ENCODE data around the gene MRPL23.

MRPL23 gene

GRCh38 chr11:1922481-1923081 is 24.6 kb upstream of the MRPL23 start:
- Histone ChIP-seq H3K9me3 (ENCODE audit: control insufficient read depth in 2 of 2, low read length in 2 of 2) (no peaks in the 10 kb centered on the region), H3K27me3 (ENCODE audit: control insufficient read depth in 2 of 2, insufficient read depth in 2 of 2, low read length in 2 of 2) (no peaks in the 10 kb centered on the region), H3K9ac (ENCODE audit: low read depth in 1 of 2, low read length in 2 of 2) (no peak overlapping the region), H3K36me3 (ENCODE audit: control insufficient read depth in 2 of 2, insufficient read depth in 2 of 2, low read length in 2 of 2) (no peaks in the 10 kb centered on the region), H3K4me3 (ENCODE audit: low read length in 2 of 2) (no peak overlapping the region), H3K4me1 (ENCODE audit: control insufficient read depth in 2 of 2, insufficient read depth in 2 of 2, low read length in 2 of 2) (no peaks in the 10 kb centered on the region), H3K27ac (ENCODE audit: low read depth in 2 of 2, low read length in 2 of 2) (no peak overlapping the region)

GRCh38 chr11:1923201-1923956 is 23.8 kb upstream of the MRPL23 start:
- H3K4me3 ChIP-seq (ENCODE audit: low read length in 2 of 2) = no peak overlapping the region
- H3K27me3 ChIP-seq (ENCODE audit: control insufficient read depth in 2 of 2, insufficient read depth in 2 of 2, low read length in 2 of 2) = no peaks in the 10 kb centered on the region
- no peak overlapping the region for H3K9ac ChIP-seq (ENCODE audit: low read depth in 1 of 2, low read length in 2 of 2)
- no peaks in the 10 kb centered on the region for H3K36me3 ChIP-seq (ENCODE audit: control insufficient read depth in 2 of 2, insufficient read depth in 2 of 2, low read length in 2 of 2)
- no peak overlapping the region for H3K27ac ChIP-seq (ENCODE audit: low read depth in 2 of 2, low read length in 2 of 2)
- no peaks in the 10 kb centered on the region for H3K9me3 ChIP-seq (ENCODE audit: control insufficient read depth in 2 of 2, low read length in 2 of 2)
- no peaks in the 10 kb centered on the region for H3K4me1 ChIP-seq (ENCODE audit: control insufficient read depth in 2 of 2, insufficient read depth in 2 of 2, low read length in 2 of 2)

GRCh38 chr11:1924181-1924580 is 23.0 kb upstream of the MRPL23 start:
- H3K9me3 ChIP-seq (ENCODE audit: control insufficient read depth in 2 of 2, low read length in 2 of 2) = no peaks in the 10 kb centered on the region
- H3K27me3 ChIP-seq (ENCODE audit: control insufficient read depth in 2 of 2, insufficient read depth in 2 of 2, low read length in 2 of 2) = no peaks in the 10 kb centered on the region
- H3K9ac ChIP-seq (ENCODE audit: low read depth in 1 of 2, low read length in 2 of 2) = no peak overlapping the region
- H3K4me1 ChIP-seq (ENCODE audit: control insufficient read depth in 2 of 2, insufficient read depth in 2 of 2, low read length in 2 of 2) = no peaks in the 10 kb centered on the region
- H3K36me3 ChIP-seq (ENCODE audit: control insufficient read depth in 2 of 2, insufficient read depth in 2 of 2, low read length in 2 of 2) = no peaks in the 10 kb centered on the region
- H3K27ac ChIP-seq (ENCODE audit: low read depth in 2 of 2, low read length in 2 of 2) = no peak overlapping the region
- no peak overlapping the region for H3K4me3 ChIP-seq (ENCODE audit: low read length in 2 of 2)

GRCh38 chr11:1924646-1925372 is 22.3 kb upstream of the MRPL23 start:
- Histone ChIP-seq H3K4me1 (ENCODE audit: control insufficient read depth in 2 of 2, insufficient read depth in 2 of 2, low read length in 2 of 2) (no peaks in the 10 kb centered on the region), H3K27me3 (ENCODE audit: control insufficient read depth in 2 of 2, insufficient read depth in 2 of 2, low read length in 2 of 2) (no peaks in the 10 kb centered on the region), H3K9me3 (ENCODE audit: control insufficient read depth in 2 of 2, low read length in 2 of 2) (no peaks in the 10 kb centered on the region), H3K36me3 (ENCODE audit: control insufficient read depth in 2 of 2, insufficient read depth in 2 of 2, low read length in 2 of 2) (no peaks in the 10 kb centered on the region), H3K27ac (ENCODE audit: low read depth in 2 of 2, low read length in 2 of 2) (no peak overlapping the region), H3K4me3 (ENCODE audit: low read length in 2 of 2) (no peak overlapping the region), H3K9ac (ENCODE audit: low read depth in 1 of 2, low read length in 2 of 2) (no peak overlapping the region)

GRCh38 chr11:1925373-1926155 is 21.6 kb upstream of the MRPL23 start:
- Histone ChIP-seq H3K36me3 (ENCODE audit: control insufficient read depth in 2 of 2, insufficient read depth in 2 of 2, low read length in 2 of 2) (no peaks in the 10 kb centered on the region), H3K27ac (ENCODE audit: low read depth in 2 of 2, low read length in 2 of 2) (no peak overlapping the region), H3K4me1 (ENCODE audit: control insufficient read depth in 2 of 2, insufficient read depth in 2 of 2, low read length in 2 of 2) (no peaks in the 10 kb centered on the region), H3K9me3 (ENCODE audit: control insufficient read depth in 2 of 2, low read length in 2 of 2) (no peaks in the 10 kb centered on the region), H3K9ac (ENCODE audit: low read depth in 1 of 2, low read length in 2 of 2) (no peak overlapping the region), H3K4me3 (ENCODE audit: low read length in 2 of 2) (no peak overlapping the region), H3K27me3 (ENCODE audit: control insufficient read depth in 2 of 2, insufficient read depth in 2 of 2, low read length in 2 of 2) (no peaks in the 10 kb centered on the region)

GRCh38 chr11:1926156-1927025 is 20.7 kb upstream of the MRPL23 start:
- Histone ChIP-seq H3K36me3 (ENCODE audit: control insufficient read depth in 2 of 2, insufficient read depth in 2 of 2, low read length in 2 of 2) (no peaks in the 10 kb centered on the region), H3K9ac (ENCODE audit: low read depth in 1 of 2, low read length in 2 of 2) (no peak overlapping the region), H3K4me1 (ENCODE audit: control insufficient read depth in 2 of 2, insufficient read depth in 2 of 2, low read length in 2 of 2) (no peaks in the 10 kb centered on the region), H3K27ac (ENCODE audit: low read depth in 2 of 2, low read length in 2 of 2) (no peak overlapping the region), H3K9me3 (ENCODE audit: control insufficient read depth in 2 of 2, low read length in 2 of 2) (no peaks in the 10 kb centered on the region), H3K4me3 (ENCODE audit: low read length in 2 of 2) (no peak overlapping the region), H3K27me3 (ENCODE audit: control insufficient read depth in 2 of 2, insufficient read depth in 2 of 2, low read length in 2 of 2) (no peaks in the 10 kb centered on the region)

- H3K36me3 ChIP-seq (ENCODE audit: control insufficient read depth in 2 of 2, insufficient read depth in 2 of 2, low read length in 2 of 2) = no peaks in the 10 kb centered on the region
- H3K4me3 ChIP-seq (ENCODE audit: low read length in 2 of 2) = no peak overlapping the region
- no peaks in the 10 kb centered on the region for H3K9me3 ChIP-seq (ENCODE audit: control insufficient read depth in 2 of 2, low read length in 2 of 2)
- no peak overlapping the region for H3K27ac ChIP-seq (ENCODE audit: low read depth in 2 of 2, low read length in 2 of 2)
- no peak overlapping the region for H3K9ac ChIP-seq (ENCODE audit: low read depth in 1 of 2, low read length in 2 of 2)
- no peaks in the 10 kb centered on the region for H3K27me3 ChIP-seq (ENCODE audit: control insufficient read depth in 2 of 2, insufficient read depth in 2 of 2, low read length in 2 of 2)
- no peaks in the 10 kb centered on the region for H3K4me1 ChIP-seq (ENCODE audit: control insufficient read depth in 2 of 2, insufficient read depth in 2 of 2, low read length in 2 of 2)
These were observed 19.9 kb upstream of the MRPL23 start for GRCh38 chr11:1927026-1927847.

GRCh38 chr11:1927848-1928469 is 19.2 kb upstream of the MRPL23 start:
- Histone ChIP-seq H3K9ac (ENCODE audit: low read depth in 1 of 2, low read length in 2 of 2) (no peak overlapping the region), H3K4me3 (ENCODE audit: low read length in 2 of 2) (no peak overlapping the region), H3K27me3 (ENCODE audit: control insufficient read depth in 2 of 2, insufficient read depth in 2 of 2, low read length in 2 of 2) (no peaks in the 10 kb centered on the region), H3K9me3 (ENCODE audit: control insufficient read depth in 2 of 2, low read length in 2 of 2) (no peaks in the 10 kb centered on the region), H3K4me1 (ENCODE audit: control insufficient read depth in 2 of 2, insufficient read depth in 2 of 2, low read length in 2 of 2) (no peaks in the 10 kb centered on the region), H3K36me3 (ENCODE audit: control insufficient read depth in 2 of 2, insufficient read depth in 2 of 2, low read length in 2 of 2) (no peaks in the 10 kb centered on the region), H3K27ac (ENCODE audit: low read depth in 2 of 2, low read length in 2 of 2) (no peak overlapping the region)
